Measurements from ENCODE around the gene RANBP3L. TPM values are rescaled to one million over a fixed set of nuclear protein-coding genes. Genes with fewer than 3 reads are reported as not detected.

The RANBP3L gene
- total RNA-seq, 1 experiment from 2014 or later: not detected

GRCh38 chr5:36281626-36282025 is 20.1 kb downstream of the RANBP3L start:
- no peak overlapping the region for H3K56ac ChIP-seq (ENCODE audit: insufficient read length, low read depth, low read length)
- H3K9ac ChIP-seq (ENCODE audit: extremely low read depth, insufficient read length, low read length): no peak overlapping the region
- H3K4me1 ChIP-seq (ENCODE audit: insufficient read depth, low read length): no peaks in the 10 kb centered on the region
- no peaks in the 10 kb centered on the region for H3K4me1 Mint-ChIP-seq
- H2BK120ac ChIP-seq (ENCODE audit: low read depth, low read length, poor library complexity, severe bottlenecking): no peak overlapping the region
- H3T11ph ChIP-seq (ENCODE audit: low read length): no peak overlapping the region
- H2BK15ac ChIP-seq (ENCODE audit: low read depth, low read length): no peak overlapping the region
- no peak for TF ChIP-seq CTCF (conservative IDR thresholded peaks at IDR 0.05)
- H3K4ac ChIP-seq (ENCODE audit: low read depth, low read length): no peak overlapping the region
- H3K23ac ChIP-seq (ENCODE audit: insufficient read length, low read depth, low read length): no peak overlapping the region
- no peaks in the 10 kb centered on the region for H3K9me3 ChIP-seq (ENCODE audit: control insufficient read depth, low read depth, low read length)
- H4K91ac ChIP-seq (ENCODE audit: insufficient read length, low read depth, low read length): no peak overlapping the region
- H3K79me2 ChIP-seq (ENCODE audit: insufficient read depth, low read length): no peaks in the 10 kb centered on the region
- H3K18ac ChIP-seq (ENCODE audit: insufficient read length, low read depth, low read length): no peak overlapping the region
- H3K27ac ChIP-seq (ENCODE audit: insufficient read length, low read depth, low read length): no peak overlapping the region
- H3K36me3 Mint-ChIP-seq (ENCODE audit: insufficient read depth in 1 of 3, low read depth in 3 of 3): no peaks in the 10 kb centered on the region
- H3K4me2 ChIP-seq (ENCODE audit: insufficient read depth, insufficient read length, low read length): no peak overlapping the region
- no peak overlapping the region for H2AK5ac ChIP-seq (ENCODE audit: insufficient read length, low read length)
- no peaks in the 10 kb centered on the region for H3K23me2 ChIP-seq (ENCODE audit: insufficient read length, low read depth, low read length, poor library complexity, severe bottlenecking)
- H2BK5ac ChIP-seq (ENCODE audit: insufficient read length, low read length): no peak overlapping the region
- H3K79me1 ChIP-seq (ENCODE audit: insufficient read depth, low read depth, low read length, poor library complexity, severe bottlenecking): no peaks in the 10 kb centered on the region
- no peak for DNase-seq
- no peak overlapping the region for H4K8ac ChIP-seq (replicated peaks; ENCODE audit: insufficient read length, low read depth, low read length)
- H3K27ac Mint-ChIP-seq: peak overlapping the region in 1 of 3 experiments; percentile 27; a peak in 2 of 7 replicates
- no peak overlapping the region for H2BK20ac ChIP-seq (ENCODE audit: low read depth, low read length, poor library complexity, severe bottlenecking)
- H2AFZ ChIP-seq (ENCODE audit: low read length): no peak overlapping the region
- no peaks in the 10 kb centered on the region for H3K9me3 Mint-ChIP-seq
- no peak overlapping the region for H4K5ac ChIP-seq (ENCODE audit: insufficient read length, low read depth, low read length)
- no peak overlapping the region for H3K4me3 Mint-ChIP-seq
- H3K27me3 ChIP-seq (ENCODE audit: insufficient read depth, low read length): no peaks in the 10 kb centered on the region
- H3K27me3 Mint-ChIP-seq (ENCODE audit: low read depth): peaks cover 2% of the 10 kb centered on the region; the same call in 1 of the 2 replicates
- no peak overlapping the region for H3K14ac ChIP-seq (ENCODE audit: insufficient read depth, low read length)
- no peak overlapping the region for H2BK12ac ChIP-seq (ENCODE audit: insufficient read length, low read depth, low read length)
- no CpG with 5 or more reads among the region's 2 CpGs for whole genome bisulfite sequencing (ENCODE audit: extremely low coverage, insufficient read length, low lambda C conversion rate)
- no peaks in the 10 kb centered on the region for H4K20me1 ChIP-seq (ENCODE audit: control insufficient read depth, insufficient read depth, insufficient read length)
